K562 (cell line): ENCODE measurements around the gene ABL1. TPM values are rescaled to one million over a fixed set of nuclear protein-coding genes. Genes with fewer than 3 reads are reported as not detected.

Experiments used
- ATAC-seq: fragments of 200-7000 bp; cut with Tn5 transposase; 3 replicates; pipeline ENCODE4 v1.9.1; 2020; ENCODE audit warnings: moderate library complexity
- BruUV-seq: library from RNA; stranded (reverse); fragments of 400-500 nt; replicated peaks from 2 replicates; lab custom pipeline; 2021; lab: Mats Ljungman, UMichigan
- CTCF ChIA-PET: fragments of 300-600 bp; formaldehyde crosslinking; extraction: SDS; loops from one replicate; lab custom pipeline; 2021; ENCODE audit warnings: low intra/inter-chr PET ratio; lab: Yijun Ruan, JAX
- POLR2A ChIA-PET: fragments of 300-600, 350-650 bp; sonication (Branson Sonifier 250); formaldehyde crosslinking; extraction: SDS; loops from one replicate; lab custom pipeline; 2021; ENCODE audit warnings: antibody characterized with exemption, inconsistent platforms; lab: Yijun Ruan, JAX
- DNase-seq, 4 experiments: peaks; one replicate each; pipeline versions ENCODE4 v3.0.0 to v3.0.0-alpha.2; 2011 to 2018; ENCODE audit warnings: low spot score in 3 of 4, mixed read lengths in 3 of 4; ENCODE audit errors: extremely low read depth in 1 of 4
- FAIRE-seq: peaks from 2 replicates; lab custom pipeline; 2011; peaks lifted over from hg19 to GRCh38; lab: Jason Lieb, UNC
- H2AFZ ChIP-seq: 2 replicates; pipeline ENCODE4 v1.6.0; 2011; ENCODE audit warnings: low read depth, low read length, control low read depth, inconsistent platforms
- H3K27ac ChIP-seq: fragments of 200-600 bp; 3 replicates; pipeline ENCODE4 v1.8.0; 2011; ENCODE audit warnings: low read depth, mild to moderate bottlenecking, control low read depth, inconsistent platforms, low read length, moderate library complexity, mixed read lengths; ENCODE audit errors: extremely low read depth
- H3K27me3 ChIP-seq, 2 experiments: fragments of 300-600 bp in 1 of 2; 2 replicates in 1 of 2; 3 replicates in 1 of 2; pipeline versions ENCODE4 v1.6.0 to v1.8.0; 2011; ENCODE audit warnings: inconsistent platforms in 2 of 2, low read length in 2 of 2, mild to moderate bottlenecking in 1 of 2, mixed read lengths in 1 of 2, moderate library complexity in 1 of 2; ENCODE audit not compliant: control insufficient read depth in 2 of 2, insufficient read depth in 2 of 2
- H3K36me3 ChIP-seq: fragments of 300-600 bp; 3 replicates; pipeline ENCODE4 v1.8.0; 2011; ENCODE audit warnings: mild to moderate bottlenecking, low read length, inconsistent platforms; ENCODE audit not compliant: control insufficient read depth, insufficient read depth
- H3K4me1 ChIP-seq, 2 experiments: fragments of 200-600 bp in 1 of 2; replicated peaks in 1 of 2; 2 replicates in 1 of 2; 3 replicates in 1 of 2; pipeline versions ENCODE4 v1.5.1 to v1.8.0; 2011; ENCODE audit warnings: inconsistent platforms in 2 of 2, low read length in 2 of 2, mild to moderate bottlenecking in 1 of 2, mixed read lengths in 1 of 2, moderate library complexity in 1 of 2; ENCODE audit not compliant: control insufficient read depth in 2 of 2, insufficient read depth in 2 of 2
- H3K4me2 ChIP-seq: 2 replicates; pipeline ENCODE4 v1.6.1; 2011; ENCODE audit warnings: low read length, control low read depth, inconsistent platforms, mixed read lengths; ENCODE audit not compliant: insufficient read depth
- H3K4me3 ChIP-seq: fragments of 200-600 bp; sonication (generic), shearing (Covaris generic); 2 replicates; pipeline ENCODE4 v1.5.1; 2016; ENCODE audit warnings: control low read depth, inconsistent platforms
- H3K79me2 ChIP-seq: fragments of 200-600 bp; 3 replicates; pipeline ENCODE4 v1.8.0; 2011; ENCODE audit warnings: low read length, inconsistent platforms; ENCODE audit not compliant: control insufficient read depth, insufficient read depth
- H3K9ac ChIP-seq, 2 experiments: 2 replicates each; pipeline versions ENCODE4 v1.6.0 to v1.6.1; 2011; ENCODE audit warnings: low read depth in 2 of 2, low read length in 2 of 2, control low read depth in 1 of 2, inconsistent platforms in 1 of 2, mild to moderate bottlenecking in 1 of 2, mixed read lengths in 1 of 2; ENCODE audit not compliant: insufficient read depth in 1 of 2
- H3K9me1 ChIP-seq: one replicate; pipeline ENCODE4 v1.6.0; 2011; ENCODE audit warnings: inconsistent platforms, mild to moderate bottlenecking, low read length, moderate library complexity; ENCODE audit not compliant: control insufficient read depth, insufficient read depth
- H3K9me3 ChIP-seq: replicated peaks from 2 replicates; pipeline ENCODE4 v1.5.1; 2011; ENCODE audit warnings: low read depth, low read length, inconsistent platforms; ENCODE audit not compliant: control insufficient read depth, insufficient read depth
- H4K20me1 ChIP-seq: replicated peaks from 2 replicates; pipeline ENCODE4 v1.6.1; 2011; ENCODE audit warnings: low read length, inconsistent platforms, mixed read lengths; ENCODE audit not compliant: control insufficient read depth, insufficient read depth
- ATF3 ChIP-seq, 2 experiments: fragments of 450-650 bp in 1 of 2; sonication (generic) in 1 of 2; formaldehyde crosslinking in 1 of 2; IDR thresholded peaks in 1 of 2; conservative IDR thresholded peaks in 1 of 2; 2 replicates each; pipeline versions ENCODE4 v1.6.1 to v1.8.1; 2016 to 2023; ENCODE audit warnings: mild to moderate bottlenecking in 2 of 2, moderate library complexity in 2 of 2, inconsistent platforms in 1 of 2, missing genetic modification reagents in 1 of 2
- CHD2 ChIP-seq: IDR thresholded peaks from 2 replicates; pipeline ENCODE4 v1.6.1; 2011; ENCODE audit warnings: low read depth, low read length
- NR2C1 ChIP-seq, 2 experiments: fragments of 450-650 bp; IDR thresholded peaks; 2 replicates each; pipeline ENCODE4 v1.6.1; 2017; ENCODE audit warnings: mild to moderate bottlenecking in 2 of 2, antibody characterized with exemption in 1 of 2, inconsistent platforms in 1 of 2, missing compliant biosample characterization in 1 of 2, missing genetic modification characterization in 1 of 2
- RBM39 ChIP-seq: fragments of 200-400 bp; formaldehyde crosslinking; optimal IDR thresholded peaks from 2 replicates; pipeline ENCODE3; 2018; ENCODE audit warnings: low read depth, low read length
- ZNF583 ChIP-seq: fragments of 250-450 bp; sonication (Bioruptor Pico); IDR thresholded peaks from 2 replicates; pipeline ENCODE4 v1.4.0; 2020
- WGBS: fragments of 100-300 bp; shearing (Covaris generic); methylation state at CpG from one replicate; pipeline ENCODE4 v1.1.6; 2016; ENCODE audit warnings: low coverage, mixed read lengths; ENCODE audit not compliant: insufficient coverage; ENCODE audit errors: missing lambda C conversion rate; 5-methylcytosine and 5-hydroxymethylcytosine counted together
- in situ Hi-C: fragments of 300-500 bp; cut with MboI; formaldehyde crosslinking; loops from 4 replicates; pipeline ENCODE4 v1.15.0; 2018; ENCODE audit warnings: inconsistent platforms, mixed read lengths
- intact Hi-C: fragments of 100-400 bp; cut with micrococcal nuclease; formaldehyde crosslinking; loops from 2 replicates; pipeline ENCODE4 v1.14.2; 2022
- polyA plus RNA-seq, 8 experiments: library from polyadenylated mRNA; depleted of rRNA in 4 of 8; stranded (reverse) in 5 of 8; unstranded in 3 of 8; fragments of >200 nt; fragmentation: Nextera tagmentation in 2 of 8; fragmentation: Illumina TruSeq in 1 of 8; extraction: Ambion mirVana in 2 of 8; extraction: Trizol in 1 of 8; gene quantifications; 2 replicates each; pipeline versions ENCODE4 v1.2.1 to v1.2.3, GENCODE V29; 2011 to 2014; ENCODE audit warnings: inconsistent platforms in 1 of 8, missing spikeins in 1 of 8
- total RNA-seq, 7 experiments: library from RNA; depleted of rRNA in 6 of 7; stranded (reverse); fragments of >200 nt in 6 of 7; fragmentation: Illumina TruSeq in 2 of 7; extraction: Trizol in 2 of 7; gene quantifications; 2 replicates each; pipeline versions ENCODE4 v1.2.1 to v1.2.3, GENCODE V29; 2011 to 2021; ENCODE audit warnings: low replicate concordance in 1 of 7

The ABL1 gene
- total and polyA plus RNA-seq, 9 of the 15 experiments (the other 6 are each of a cell fraction or from before 2014, with no cell fraction given), result 1.5 to 130 (median 37.8) TPM

- Histone ChIP-seq H3K27me3 (peaks cover 93 to 98% of the 10 kb centered on the region in 2 experiments), H3K9me1 (peaks cover 10% of the 10 kb centered on the region), H3K9ac (peak overlapping the region in 1 of 2 experiments; percentile 1; a peak in 1 of 4 replicates), H3K4me1 (peaks cover 0 to 49% of the 10 kb centered on the region in 2 experiments; a peak in 3 of 5 replicates), H3K27ac (no peak overlapping the region), H3K4me3 (no peak overlapping the region), H3K4me2 (no peak overlapping the region), H2AFZ (no peak overlapping the region), H3K79me2 (no peaks in the 10 kb centered on the region), H4K20me1 (peaks cover 87% of the 10 kb centered on the region), H3K36me3 (no peaks in the 10 kb centered on the region), H3K9me3 (no peaks in the 10 kb centered on the region)
- ChIA-PET CTCF (no interaction called here), POLR2A (interaction anchor here (0.5 to 26.8 kb wide), 18 partner anchors 8 to 1237 kb away, joined by 3 to 582 read pairs (median 4); no protein-coding TSS in a partner anchor)
- FAIRE-seq, result no peak
- peak in 1 of 4 experiments; percentile 63 for DNase-seq
- 7% methylated on average over 11 of the region's 11 CpGs for WGBS
- no peak for TF ChIP-seq RBM39
- no peak for TF ChIP-seq ZNF583
- no peak for TF ChIP-seq NR2C1 (IDR thresholded peaks at IDR 0.05)
- no peak for TF ChIP-seq NR2C1 (tag; IDR thresholded peaks at IDR 0.05)
- TF ChIP-seq CHD2, result no peak
- TF ChIP-seq ATF3 (IDR thresholded peaks at IDR 0.05), result no peak
- 0 out of 2 replicates have a peak, but pooled peaks have one; percentile 37 for TF ChIP-seq ATF3 (CRISPR knock-in tag; conservative IDR thresholded peaks at IDR 0.05)
- in situ Hi-C loops, result no loop called here
- no peak for ATAC-seq
- BruUV-seq, result no TSS peak
- intact Hi-C loops, result no loop called here
Observed at GRCh38 chr9:130934246-130934645, 99.2 kb downstream of the ABL1 start.
